ENCODE measurements around the gene USP25.
"Not testable (repeated sequence)": the region's sequence is repeated elsewhere in the genome, so short reads cannot be mapped to it uniquely, and the experiment has no call there.

Gene USP25

DNA sequence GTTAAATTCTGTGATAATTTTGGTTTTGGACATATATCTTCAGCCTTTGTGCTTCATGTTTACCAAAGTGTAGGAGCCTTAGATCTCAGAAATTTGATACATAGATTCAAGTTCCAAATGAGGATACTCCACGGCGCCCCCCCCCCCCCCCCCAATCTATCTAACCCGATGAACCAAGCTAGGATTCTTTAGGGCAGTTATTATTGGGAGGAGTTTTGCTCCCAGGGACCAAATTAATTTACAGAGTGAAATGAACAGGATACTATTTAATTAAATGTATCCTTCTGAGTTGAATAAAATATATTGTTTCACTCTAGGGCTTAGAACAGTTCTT lies 3.2 kb downstream of the USP25 start:
- no peak for DNase-seq (ENCODE audit: low spot score)

DNA sequence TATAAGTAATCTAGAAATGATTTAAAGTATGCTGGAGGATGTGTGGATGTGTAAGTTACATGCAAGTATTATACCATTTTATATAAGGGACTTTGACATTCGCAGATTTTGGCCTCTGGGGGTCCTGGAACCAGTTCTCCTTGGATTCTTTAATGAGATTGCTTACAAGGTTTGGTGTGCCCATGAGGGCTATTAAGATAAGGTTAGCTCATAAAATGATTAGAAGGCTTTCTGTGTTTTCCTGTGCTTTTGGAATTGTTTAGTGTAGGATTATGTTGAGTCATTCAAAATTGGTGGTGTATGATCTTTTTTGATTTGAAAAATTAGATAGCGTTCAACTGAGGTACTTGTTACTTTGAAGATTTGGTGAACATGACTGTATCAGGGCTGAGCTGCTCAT lies 5.6 kb downstream of the USP25 start:
- no peak for DNase-seq (ENCODE audit: low spot score)

GRCh38 chr21:15735931-15736330 lies 6.1 kb downstream of the USP25 start:
- not testable (repeated sequence) for DNase-seq (ENCODE audit: low spot score)

DNA sequence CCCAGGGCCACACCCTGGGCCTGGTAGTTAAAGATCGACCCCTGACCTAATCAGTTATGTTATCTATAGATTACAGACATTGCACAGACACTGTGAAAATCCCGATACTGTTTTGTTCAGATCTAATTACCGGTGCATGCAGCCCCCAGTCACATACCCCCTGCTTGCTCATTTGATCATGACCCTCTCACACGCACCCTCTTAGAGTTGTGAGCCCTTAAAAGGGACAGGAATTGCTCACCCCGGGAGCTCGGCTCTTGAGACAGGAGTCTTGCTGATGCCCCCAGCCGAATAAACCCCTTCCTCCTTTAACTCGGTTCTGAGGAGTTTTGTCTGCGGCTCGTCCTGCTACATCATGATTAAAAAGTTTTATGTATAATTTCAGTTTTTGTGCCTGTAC lies 9.0 kb downstream of the USP25 start:
- not testable (repeated sequence) for DNase-seq (ENCODE audit: low spot score)

DNA sequence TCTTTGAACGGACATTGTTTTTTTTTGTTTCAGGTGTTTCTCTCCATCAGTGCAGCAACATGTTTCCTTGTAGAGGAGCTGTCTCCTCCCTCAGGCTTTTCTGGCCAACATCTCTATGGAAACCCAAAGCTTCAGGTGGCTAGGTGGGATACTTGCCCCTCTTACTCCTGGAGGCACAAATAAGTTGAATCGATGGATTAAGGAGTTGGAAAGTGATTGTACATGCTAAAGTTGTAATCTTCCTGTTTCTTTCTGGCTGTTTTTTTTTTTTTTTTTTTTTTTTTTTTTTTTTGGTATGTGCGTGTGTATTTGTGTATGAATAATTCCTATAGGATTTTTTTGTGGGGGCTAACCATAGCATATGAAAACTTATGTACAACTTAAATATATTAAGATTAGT lies 10.6 kb downstream of the USP25 start:
- DNase-seq (ENCODE audit: low spot score): no peak

- no peak for DNase-seq (ENCODE audit: low spot score)
Measured at GRCh38 chr21:15741510-15741909, 11.7 kb downstream of the USP25 start.

GRCh38 chr21:15742052-15742670 lies 12.4 kb downstream of the USP25 start:
- DNase-seq (ENCODE audit: low spot score): no peak

GRCh38 chr21:15742694-15743093 lies 12.9 kb downstream of the USP25 start:
- DNase-seq (ENCODE audit: low spot score): no peak

- DNase-seq (ENCODE audit: low spot score): no peak
Measured at GRCh38 chr21:15743593-15743992, 13.8 kb downstream of the USP25 start.

DNA sequence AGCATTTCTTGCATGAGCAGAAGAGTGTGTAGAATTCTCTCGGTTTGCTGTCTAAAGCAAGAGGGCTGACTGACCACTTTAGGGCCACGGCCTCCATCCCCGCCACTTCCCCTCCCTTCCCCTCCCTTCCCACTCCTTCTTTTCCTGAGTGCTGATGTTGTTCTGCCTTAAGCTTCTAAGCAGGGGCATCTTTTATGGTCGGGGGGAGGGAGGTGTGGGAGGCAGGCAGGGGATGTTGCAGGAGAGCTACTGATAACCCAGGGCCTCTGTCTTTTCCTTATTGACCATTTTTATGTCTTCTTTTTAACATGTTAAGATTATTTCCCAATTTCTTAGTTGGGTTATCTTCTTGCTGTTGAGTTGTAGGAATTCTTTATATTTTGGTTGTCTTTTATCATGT lies 15.1 kb downstream of the USP25 start:
- no peak for DNase-seq (ENCODE audit: low spot score)

DNA sequence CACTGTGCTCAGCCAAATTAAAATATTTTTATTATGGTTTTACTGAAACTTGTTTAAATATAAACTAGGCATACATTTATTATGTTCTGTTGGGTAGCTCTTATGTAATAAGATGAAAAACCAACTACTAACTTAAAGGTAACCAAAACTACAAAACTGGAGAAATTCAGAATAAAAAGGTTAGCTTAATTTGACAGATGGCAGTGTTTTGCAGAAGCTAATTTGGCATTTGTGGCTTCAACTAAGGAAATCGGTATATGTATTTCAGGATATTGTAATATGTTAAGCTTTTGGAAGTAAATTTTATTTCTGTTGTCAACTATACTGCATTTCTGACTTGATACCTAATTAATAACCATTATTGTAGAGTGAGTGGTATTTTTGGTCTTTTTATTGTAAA lies 18.8 kb downstream of the USP25 start:
- DNase-seq (ENCODE audit: low spot score): no peak

GRCh38 chr21:15749082-15749860 lies 19.5 kb downstream of the USP25 start:
- DNase-seq (ENCODE audit: low spot score): no peak

- DNase-seq (ENCODE audit: low spot score): no peak
Measured at GRCh38 chr21:15749861-15750159, 20.0 kb downstream of the USP25 start.

- no peak for DNase-seq (ENCODE audit: low spot score)
Measured at GRCh38 chr21:15751037-15751436, 21.3 kb downstream of the USP25 start.

DNA sequence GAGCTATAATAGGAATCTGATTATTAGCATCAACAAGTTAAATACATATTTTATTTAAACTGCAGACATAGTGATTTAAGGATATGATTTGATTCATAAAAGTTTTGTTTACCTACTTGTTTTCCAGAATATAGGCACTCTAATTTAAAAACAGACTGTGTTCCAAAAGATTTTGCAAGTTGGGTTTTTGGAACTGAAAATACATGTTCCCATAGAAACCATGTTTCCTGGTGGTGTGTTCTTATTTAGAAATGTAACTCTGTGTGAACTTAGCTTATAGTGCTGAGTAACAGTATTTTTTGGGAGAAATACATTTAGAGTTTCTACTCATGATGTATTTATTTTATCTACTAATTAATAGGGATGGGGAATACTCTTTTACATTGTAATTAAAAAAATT lies 21.8 kb downstream of the USP25 start:
- DNase-seq (ENCODE audit: low spot score): no peak

- DNase-seq (ENCODE audit: low spot score): no peak
Measured at GRCh38 chr21:15752763-15753407, 23.1 kb downstream of the USP25 start.

GRCh38 chr21:15753741-15754140 lies 24.0 kb downstream of the USP25 start:
- DNase-seq (ENCODE audit: low spot score): no peak

GRCh38 chr21:15754640-15755039 lies 24.9 kb downstream of the USP25 start:
- DNase-seq (ENCODE audit: low spot score): no peak

DNA sequence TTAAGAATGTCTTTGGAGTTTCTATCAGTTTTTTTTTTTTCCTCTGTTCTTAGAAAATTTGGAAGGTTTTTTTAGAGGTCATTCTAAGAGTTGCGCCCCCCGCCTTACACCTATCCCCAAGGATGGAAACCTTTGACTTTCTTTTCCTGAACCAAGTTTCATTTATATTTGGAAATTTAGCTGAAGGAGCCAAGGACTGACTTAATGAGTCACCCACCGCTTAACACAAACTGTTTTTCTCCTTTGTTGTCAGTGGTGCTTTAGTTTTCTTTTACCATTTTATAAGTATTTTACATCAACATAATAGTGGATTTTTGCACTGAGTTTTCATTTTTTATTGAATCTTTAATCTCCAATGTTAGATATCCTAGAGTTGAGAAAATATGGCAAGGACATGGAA lies 25.3 kb downstream of the USP25 start:
- DNase-seq (ENCODE audit: low spot score): no peak

DNA sequence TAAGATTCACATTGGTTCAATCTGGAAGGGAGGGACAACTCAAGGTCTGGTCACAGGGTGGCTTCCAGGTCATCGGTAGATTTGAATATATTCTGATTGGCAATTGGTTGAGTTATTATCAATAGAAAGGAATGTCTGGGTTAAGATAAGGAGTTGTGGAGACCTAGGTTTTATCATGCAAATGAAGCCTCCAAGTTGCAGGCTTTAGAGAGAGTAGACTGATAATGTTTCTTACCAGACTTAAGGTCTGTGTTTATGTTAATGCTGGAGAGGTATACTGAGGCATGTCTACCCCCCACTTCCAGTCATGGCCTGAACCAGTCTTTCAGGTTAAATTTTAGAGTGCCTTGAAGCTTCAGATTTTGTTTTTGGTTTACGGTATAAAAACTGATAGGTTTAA lies 29.7 kb downstream of the USP25 start:
- DNase-seq (ENCODE audit: low spot score): no peak

DNA sequence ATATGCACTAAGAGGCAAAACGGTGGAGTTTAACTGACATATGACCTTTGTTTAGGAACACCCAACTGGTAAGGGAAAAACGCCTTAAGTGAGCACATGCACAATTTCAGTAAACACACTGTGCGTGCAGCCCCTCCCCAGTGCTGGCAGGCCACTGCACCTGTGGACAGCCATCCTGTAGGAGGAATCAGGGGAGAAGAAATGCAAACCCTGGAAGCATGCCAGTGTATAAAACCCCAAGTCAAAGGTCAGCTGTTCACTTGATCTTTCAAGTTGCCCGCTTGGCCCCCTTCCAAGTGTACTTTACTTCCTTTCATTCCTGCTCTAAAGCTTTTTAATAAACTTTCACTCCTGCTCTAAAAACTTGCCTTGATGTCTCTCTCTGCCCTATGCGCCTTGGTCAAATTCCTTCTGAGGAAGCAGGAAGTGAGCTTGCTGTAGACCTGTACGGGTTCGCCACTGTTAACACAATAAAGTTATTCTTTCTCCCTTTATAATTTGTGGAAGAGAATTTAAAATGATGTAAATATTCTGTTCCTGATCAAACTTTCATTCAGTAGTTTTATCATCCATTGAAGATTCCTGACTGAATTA lies 31.8 kb downstream of the USP25 start:
- no peak for DNase-seq (ENCODE audit: low spot score)

GRCh38 chr21:15763359-15763758 lies 33.6 kb downstream of the USP25 start:
- no peak for DNase-seq (ENCODE audit: low spot score)

DNA sequence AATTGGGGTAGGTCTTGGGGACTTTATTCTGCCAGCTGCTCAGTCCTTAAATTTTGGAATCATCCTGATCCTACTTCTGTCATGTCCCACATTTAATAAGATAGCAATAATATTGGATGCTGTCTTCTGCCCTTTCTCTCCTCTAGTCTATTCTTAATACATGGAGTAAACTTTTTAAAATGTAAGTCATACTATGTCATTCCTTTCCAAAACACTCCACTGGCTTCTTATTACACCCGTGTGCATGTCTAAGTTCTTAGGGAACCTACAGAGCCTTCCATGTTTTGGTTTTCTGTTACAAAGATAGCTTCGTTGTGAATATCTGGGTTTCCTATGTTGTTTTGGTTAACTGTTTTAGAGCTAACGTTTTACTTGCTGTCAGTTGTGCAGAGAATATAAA lies 35.1 kb downstream of the USP25 start:
- DNase-seq (ENCODE audit: low spot score): no peak
